HCT116 (cell line): ENCODE data around the gene M1AP. TPM values are rescaled to one million over a fixed set of nuclear protein-coding genes. Genes with fewer than 3 reads are reported as not detected.

Source experiments
- ATAC-seq: fragments of 200-7000 bp; cut with Tn5 transposase; 2 replicates; pipeline ENCODE4 v1.9.1; 2020; ENCODE audit warnings: mild to moderate bottlenecking, moderate library complexity
- BruUV-seq: library from RNA; stranded (reverse); fragments of 400-500 nt; replicated peaks from 2 replicates; lab custom pipeline; 2021; lab: Mats Ljungman, UMichigan
- CTCF ChIA-PET: fragments of 300-600 bp; sonication (Branson Sonifier 250); formaldehyde crosslinking; loops from one replicate; lab custom pipeline; 2021; ENCODE audit warnings: antibody characterized with exemption; lab: Charles Lee
- POLR2A ChIA-PET: fragments of 300-600, 350-600 bp; sonication (Branson Sonifier 250); formaldehyde crosslinking; loops from one replicate; lab custom pipeline; 2021; ENCODE audit warnings: antibody characterized with exemption; lab: Charles Lee
- RAD21 ChIA-PET, 2 experiments: fragments of 300-600 bp; sonication (Branson Sonifier 250); formaldehyde crosslinking; loops; one replicate each; lab custom pipeline; 2023; ENCODE audit warnings: low total read pairs in 2 of 2; ENCODE audit not compliant: uncharacterized antibody in 2 of 2, unreplicated experiment in 2 of 2, low non-redundant PET in 1 of 2; lab: Charles Lee
- DNase-seq: peaks from one replicate; pipeline ENCODE4 v3.0.0-alpha.2; 2010; ENCODE audit warnings: low read depth, low spot score
- H2AFZ ChIP-seq: fragments of 200-600 bp; shearing (Covaris generic), sonication (generic); 2 replicates; pipeline ENCODE4 v1.6.1; 2017; ENCODE audit warnings: low read depth, mixed run types, mixed read lengths, antibody characterized with exemption, low read length; ENCODE audit not compliant: poor library complexity, severe bottlenecking
- H3K27ac ChIP-seq: 2 replicates; pipeline ENCODE4 v1.5.1; 2012; ENCODE audit warnings: low read depth, low read length
- H3K27me3 ChIP-seq: fragments of 200-600 bp; sonication (generic); 2 replicates; pipeline ENCODE4 v1.6.1; 2016; ENCODE audit warnings: mixed run types, low read length, mixed read lengths; ENCODE audit not compliant: insufficient read depth
- H3K36me3 ChIP-seq, 2 experiments: fragments of 200-500 bp in 1 of 2; fragments of 200-600 bp in 1 of 2; sonication (Bioruptor generic) in 1 of 2; sonication (generic) in 1 of 2; 2 replicates each; pipeline versions ENCODE4 v1.5.1 to v1.6.1; 2014 to 2016; ENCODE audit warnings: low read length in 2 of 2, inconsistent platforms in 1 of 2, mixed read lengths in 1 of 2, mixed run types in 1 of 2; ENCODE audit not compliant: insufficient read depth in 2 of 2, control insufficient read depth in 1 of 2
- H3K4me1 ChIP-seq, 2 experiments: fragments of 200-600 bp in 1 of 2; sonication (generic) in 1 of 2; 2 replicates each; pipeline versions ENCODE4 v1.5.1 to v1.6.1; 2012 to 2017; ENCODE audit warnings: low read length in 2 of 2, inconsistent platforms in 1 of 2, mild to moderate bottlenecking in 1 of 2, mixed read lengths in 1 of 2, mixed run types in 1 of 2, moderate library complexity in 1 of 2; ENCODE audit not compliant: insufficient read depth in 2 of 2, control insufficient read depth in 1 of 2
- H3K4me2 ChIP-seq: fragments of 200-600 bp; sonication (generic); 2 replicates; pipeline ENCODE4 v1.6.1; 2017; ENCODE audit warnings: mixed run types, low read length, mixed read lengths
- H3K4me3 ChIP-seq, 2 experiments: fragments of 200-600 bp in 1 of 2; sonication (generic) in 1 of 2; replicated peaks in 1 of 2; 2 replicates each; pipeline ENCODE4 v1.5.1; 2011 to 2016; ENCODE audit warnings: low read length in 2 of 2, control low read depth in 1 of 2, low read depth in 1 of 2, mild to moderate bottlenecking in 1 of 2, mixed read lengths in 1 of 2, mixed run types in 1 of 2
- H3K79me2 ChIP-seq: fragments of 200-600 bp; sonication (generic); 2 replicates; pipeline ENCODE4 v1.6.1; 2017; ENCODE audit warnings: mild to moderate bottlenecking, mixed run types, low read length, moderate library complexity, mixed read lengths; ENCODE audit not compliant: insufficient read depth
- H3K9ac ChIP-seq: fragments of 200-600 bp; sonication (generic); 2 replicates; pipeline ENCODE4 v1.6.1; 2016; ENCODE audit warnings: low read length, mixed read lengths
- H3K9me2 ChIP-seq: fragments of 200-600 bp; sonication (generic), shearing (Covaris generic); 2 replicates; pipeline ENCODE4 v1.6.1; 2017; ENCODE audit warnings: mixed run types, mild to moderate bottlenecking, moderate library complexity; ENCODE audit not compliant: insufficient read depth
- H3K9me3 ChIP-seq, 2 experiments: fragments of 200-500 bp in 1 of 2; fragments of 200-600 bp in 1 of 2; sonication (Bioruptor generic) in 1 of 2; sonication (generic) in 1 of 2; 2 replicates each; pipeline ENCODE4 v1.6.1; 2014 to 2017; ENCODE audit warnings: low read length in 2 of 2, mixed read lengths in 2 of 2, inconsistent platforms in 1 of 2, low read depth in 1 of 2, mild to moderate bottlenecking in 1 of 2, mixed run types in 1 of 2, moderate library complexity in 1 of 2; ENCODE audit not compliant: control insufficient read depth in 1 of 2, insufficient read depth in 1 of 2
- H4K20me1 ChIP-seq: fragments of 200-600 bp; sonication (generic), shearing (Covaris generic); 2 replicates; pipeline ENCODE4 v1.6.1; 2017; ENCODE audit warnings: mixed run types, mild to moderate bottlenecking, moderate library complexity; ENCODE audit not compliant: insufficient read depth
- CBX3 ChIP-seq: IDR thresholded peaks from 2 replicates; pipeline ENCODE4 v1.6.1; 2012; ENCODE audit warnings: low read depth
- CEBPB ChIP-seq: IDR thresholded peaks from 2 replicates; pipeline ENCODE4 v1.6.1; 2012; ENCODE audit warnings: low read depth
- EGR1 ChIP-seq: IDR thresholded peaks from 2 replicates; pipeline ENCODE4 v1.6.1; 2012; ENCODE audit warnings: low read depth
- ELF1 ChIP-seq: IDR thresholded peaks from 2 replicates; pipeline ENCODE4 v1.6.1; 2012; ENCODE audit warnings: low read depth, borderline replicate concordance
- EZH2 ChIP-seq: fragments of 200-600 bp; sonication (generic); IDR thresholded peaks from 2 replicates; pipeline ENCODE4 v1.6.1; 2017; ENCODE audit warnings: antibody characterized with exemption, mixed run types
- FOSL1 ChIP-seq: IDR thresholded peaks from 2 replicates; pipeline ENCODE4 v1.6.1; 2012; ENCODE audit warnings: low read depth
- POLR2A ChIP-seq: IDR thresholded peaks from 2 replicates; pipeline ENCODE4 v1.7.0; 2011; ENCODE audit warnings: borderline replicate concordance; ENCODE audit not compliant: insufficient read depth, insufficient read length; ENCODE audit errors: extremely low read depth
- POLR2AphosphoS5 ChIP-seq: IDR thresholded peaks from 2 replicates; pipeline ENCODE4 v1.6.1; 2011; ENCODE audit warnings: mild to moderate bottlenecking, low read depth, low read length, moderate library complexity
- RAD21 ChIP-seq: IDR thresholded peaks from 2 replicates; pipeline ENCODE4 v1.6.1; 2012; ENCODE audit warnings: low read depth, mild to moderate bottlenecking
- SIN3A ChIP-seq: IDR thresholded peaks from 2 replicates; pipeline ENCODE4 v1.6.1; 2012; ENCODE audit warnings: low read depth
- SP1 ChIP-seq: IDR thresholded peaks from 2 replicates; pipeline ENCODE4 v1.6.1; 2012; ENCODE audit warnings: low read depth
- TCF7L2 ChIP-seq: IDR thresholded peaks from 2 replicates; pipeline ENCODE4 v1.7.0; 2011; ENCODE audit warnings: borderline replicate concordance, inconsistent platforms; ENCODE audit not compliant: insufficient read depth, insufficient read length; ENCODE audit errors: extremely low read depth
- YY1 ChIP-seq: IDR thresholded peaks from 2 replicates; pipeline ENCODE4 v1.6.1; 2011; ENCODE audit warnings: low read length, low read depth, moderate library complexity, mild to moderate bottlenecking; ENCODE audit not compliant: insufficient replicate concordance; ENCODE audit errors: extremely low read depth
- ZNF274 ChIP-seq: fragments of 200-500 bp; sonication (Bioruptor generic); IDR thresholded peaks from 2 replicates; pipeline ENCODE4 v1.6.1; 2014; ENCODE audit warnings: mild to moderate bottlenecking, low read depth, low read length, inconsistent platforms
- intact Hi-C: fragments of 100-400 bp; cut with micrococcal nuclease; formaldehyde crosslinking; loops from 2 replicates; pipeline ENCODE4 v1.10.0; 2022
- total RNA-seq: library from RNA; stranded (reverse); gene quantifications from one replicate; pipeline ENCODE4 v1.2.1, GENCODE V29; 2021; ENCODE audit not compliant: unreplicated experiment
- TF ChIP-seq, protein P1 (sequence below): IDR thresholded peaks from 2 replicates; pipeline ENCODE4 v1.6.1; 2012
- TF ChIP-seq, protein P2 (sequence below), 3 experiments: fragments of 200-600 bp in 1 of 3; sonication (generic) in 1 of 3; IDR thresholded peaks in 2 of 3; conservative IDR thresholded peaks in 1 of 3; 2 replicates each; pipeline ENCODE4 v1.5.1; 2012 to 2017; ENCODE audit warnings: low read depth in 2 of 3, low read length in 2 of 3, antibody characterized with exemption in 1 of 3, borderline replicate concordance in 1 of 3, control low read depth in 1 of 3, mild to moderate bottlenecking in 1 of 3, mixed read lengths in 1 of 3, mixed run types in 1 of 3, moderate library complexity in 1 of 3; ENCODE audit not compliant: insufficient read depth in 1 of 3

M1AP gene
- total RNA-seq, 1 experiment from 2014 or later: 28.2 TPM

DNA sequence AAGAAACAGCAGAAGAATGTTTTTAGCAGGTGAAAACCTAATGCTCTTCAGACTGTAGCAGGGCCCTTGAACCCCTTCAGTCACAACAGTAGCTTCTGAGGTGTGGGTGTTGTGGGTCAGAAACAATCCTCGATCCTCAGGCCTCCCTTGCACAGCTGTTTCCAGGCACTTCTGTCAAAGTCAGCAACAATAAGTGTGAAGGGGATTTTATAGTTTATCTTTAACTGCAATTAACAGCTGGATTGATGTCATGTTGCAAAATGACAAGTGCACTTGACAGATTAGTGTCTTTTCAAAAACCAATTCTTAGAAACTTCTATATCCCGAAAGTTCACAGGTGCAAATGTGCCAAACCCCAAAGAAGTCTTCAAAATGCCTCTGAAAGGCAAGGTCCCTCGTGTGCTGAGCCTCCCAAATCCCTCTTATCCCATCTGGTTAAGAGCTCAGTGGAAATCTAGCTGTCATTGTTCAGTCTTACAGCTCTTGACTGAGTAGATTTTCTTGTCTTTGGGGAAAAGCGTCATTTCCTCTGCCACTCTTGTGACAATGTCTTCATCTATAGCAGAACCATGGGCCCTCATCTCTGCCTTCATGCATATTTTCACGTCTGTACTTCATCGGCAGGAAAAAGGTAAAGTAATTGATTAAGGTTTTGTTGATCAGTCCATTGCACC is 29.6 kb downstream of the M1AP start:
- Histone ChIP-seq H4K20me1 (no peaks in the 10 kb centered on the region), H2AFZ (no peak overlapping the region), H3K4me3 (no peak overlapping the region), H3K79me2 (no peaks in the 10 kb centered on the region), H3K9ac (no peak overlapping the region), H3K4me1 (no peaks in the 10 kb centered on the region), H3K36me3 (no peaks in the 10 kb centered on the region), H3K4me2 (no peak overlapping the region), H3K27me3 (no peaks in the 10 kb centered on the region), H3K9me3 (no peaks in the 10 kb centered on the region), H3K9me2 (no peaks in the 10 kb centered on the region), H3K27ac (no peak overlapping the region)
- RAD21 ChIA-PET: no interaction called here
- DNase-seq (no peak), ATAC-seq (no peak)
- TF ChIP-seq, protein P1, sequence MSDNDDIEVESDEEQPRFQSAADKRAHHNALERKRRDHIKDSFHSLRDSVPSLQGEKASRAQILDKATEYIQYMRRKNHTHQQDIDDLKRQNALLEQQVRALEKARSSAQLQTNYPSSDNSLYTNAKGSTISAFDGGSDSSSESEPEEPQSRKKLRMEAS: no peak
- no peak for TF ChIP-seq EGR1
- TF ChIP-seq ELF1: no peak
- TF ChIP-seq RAD21: no peak
- CTCF ChIA-PET: no interaction called here
- BruUV-seq: no TSS peak
- intact Hi-C loops: no loop called here
- POLR2A ChIA-PET: no interaction called here

DNA sequence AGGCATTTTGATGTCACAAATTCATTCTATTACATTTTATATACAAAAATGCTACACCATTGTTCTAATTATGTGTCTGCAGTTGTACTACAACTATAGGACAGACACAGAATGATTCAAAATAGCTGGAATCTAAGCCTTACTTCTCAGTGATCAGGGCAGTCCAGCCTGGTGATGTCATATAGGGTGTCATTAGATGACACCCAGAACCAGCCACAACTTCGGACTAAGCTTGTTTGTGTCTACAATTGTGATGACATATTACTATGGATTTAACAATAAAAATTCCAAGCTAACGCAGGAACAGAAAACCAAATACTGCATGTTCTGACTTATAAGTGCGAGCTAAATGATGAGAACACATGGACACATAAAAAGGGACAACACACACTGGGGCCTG is 31.0 kb downstream of the M1AP start:
- Histone ChIP-seq H3K27me3 (no peaks in the 10 kb centered on the region), H3K27ac (no peak overlapping the region), H3K9me3 (no peaks in the 10 kb centered on the region), H2AFZ (no peak overlapping the region), H4K20me1 (no peaks in the 10 kb centered on the region), H3K9ac (no peak overlapping the region), H3K4me1 (no peaks in the 10 kb centered on the region), H3K79me2 (no peaks in the 10 kb centered on the region), H3K36me3 (peaks cover 0 to 8% of the 10 kb centered on the region in 2 experiments; a peak in 2 of 4 replicates), H3K4me2 (no peak overlapping the region), H3K4me3 (no peak overlapping the region), H3K9me2 (no peaks in the 10 kb centered on the region)
- no peak for DNase-seq
- ChIA-PET CTCF (no interaction called here), RAD21 (no interaction called here), POLR2A (no interaction called here)
- TF ChIP-seq RAD21: no peak
- no peak for TF ChIP-seq CEBPB
- TF ChIP-seq SP1: no peak
- TF ChIP-seq ELF1: no peak
- TF ChIP-seq YY1: no peak
- no peak for TF ChIP-seq SIN3A
- TF ChIP-seq POLR2A: no peak
- TF ChIP-seq, protein P1: no peak
- no peak for TF ChIP-seq TCF7L2
- TF ChIP-seq ZNF274: no peak
- TF ChIP-seq, protein P2, sequence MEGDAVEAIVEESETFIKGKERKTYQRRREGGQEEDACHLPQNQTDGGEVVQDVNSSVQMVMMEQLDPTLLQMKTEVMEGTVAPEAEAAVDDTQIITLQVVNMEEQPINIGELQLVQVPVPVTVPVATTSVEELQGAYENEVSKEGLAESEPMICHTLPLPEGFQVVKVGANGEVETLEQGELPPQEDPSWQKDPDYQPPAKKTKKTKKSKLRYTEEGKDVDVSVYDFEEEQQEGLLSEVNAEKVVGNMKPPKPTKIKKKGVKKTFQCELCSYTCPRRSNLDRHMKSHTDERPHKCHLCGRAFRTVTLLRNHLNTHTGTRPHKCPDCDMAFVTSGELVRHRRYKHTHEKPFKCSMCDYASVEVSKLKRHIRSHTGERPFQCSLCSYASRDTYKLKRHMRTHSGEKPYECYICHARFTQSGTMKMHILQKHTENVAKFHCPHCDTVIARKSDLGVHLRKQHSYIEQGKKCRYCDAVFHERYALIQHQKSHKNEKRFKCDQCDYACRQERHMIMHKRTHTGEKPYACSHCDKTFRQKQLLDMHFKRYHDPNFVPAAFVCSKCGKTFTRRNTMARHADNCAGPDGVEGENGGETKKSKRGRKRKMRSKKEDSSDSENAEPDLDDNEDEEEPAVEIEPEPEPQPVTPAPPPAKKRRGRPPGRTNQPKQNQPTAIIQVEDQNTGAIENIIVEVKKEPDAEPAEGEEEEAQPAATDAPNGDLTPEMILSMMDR (IDR thresholded peaks at IDR 0.05 in 2 of 3, conservative IDR thresholded peaks at IDR 0.05 in 1 of 3; ENCODE audit: borderline replicate concordance in 1 of 3, insufficient read depth in 1 of 3, low read depth in 2 of 3, low read length in 2 of 3): no peak
- no peak for TF ChIP-seq CBX3
- no peak for TF ChIP-seq EZH2
- no peak for TF ChIP-seq POLR2AphosphoS5
- no peak for TF ChIP-seq FOSL1
- ATAC-seq: no peak
- intact Hi-C loops: no loop called here
- no TSS peak for BruUV-seq
